Colonic mucosa (tissue), 4 donors: ENCODE results near the gene PFN4. TPM values are rescaled to one million over a fixed set of nuclear protein-coding genes. Genes with fewer than 3 reads are reported as not detected.
"Not testable (repeated sequence)": the region's sequence is repeated elsewhere in the genome, so short reads cannot be mapped to it uniquely, and the experiment has no call there.

ENCODE experiments used
- DNase-seq: peaks from one replicate; pipeline ENCODE4 v3.0.0-alpha.2; 2020
- H3K27ac ChIP-seq: fragments of 200-600 bp; one replicate; pipeline ENCODE4 v1.8.0; 2021
- H3K27me3 ChIP-seq: fragments of 200-600 bp; one replicate; pipeline ENCODE4 v1.8.0; 2021
- H3K36me3 ChIP-seq: fragments of 200-600 bp; one replicate; pipeline ENCODE4 v1.8.0; 2021
- H3K4me1 ChIP-seq: fragments of 200-600 bp; one replicate; pipeline ENCODE4 v1.8.0; 2021; ENCODE audit warnings: mild to moderate bottlenecking
- H3K4me3 ChIP-seq: fragments of 200-600 bp; one replicate; pipeline ENCODE4 v1.8.0; 2021
- H3K9ac ChIP-seq, 2 donors: one replicate each; pipeline ENCODE4 v1.7.0; 2013; ENCODE audit warnings: control low read depth in 2 of 2, low read depth in 2 of 2, low read length in 2 of 2
- H3K9me3 ChIP-seq: fragments of 200-600 bp; one replicate; pipeline ENCODE4 v1.8.0; 2021
- CTCF ChIP-seq: fragments of 200-600 bp; IDR thresholded peaks from one replicate; pipeline ENCODE4 v1.8.0; 2022; ENCODE audit warnings: antibody characterized with exemption, mild to moderate bottlenecking
- intact Hi-C: fragments of 100-400 bp; cut with DNase I; formaldehyde crosslinking; loops from one replicate; pipeline ENCODE4 v1.14.1; 2022
- total RNA-seq, 2 donors: library from RNA; stranded (reverse); fragmentation: NEBNext Ultra II Directional in 1 of 2; extraction: Animal tissue kit (Norgen Biotek cat#: 25700) in 1 of 2; gene quantifications; one replicate each; pipeline ENCODE4 v1.2.1, GENCODE V29; 2021
- donor health status: healthy.
- donor health status: DM: no; HTN: no; CAD: no.
- donor health status: DM: no; HTN: no; CAD: no.

Gene PFN4
- total RNA-seq, 2 donors from 2014 or later = 0.27 TPM; not detected in 1

- no peaks in the 10 kb centered on the region for H3K27me3 ChIP-seq
- no peaks in the 10 kb centered on the region for H3K9me3 ChIP-seq
- no peak overlapping the region for H3K27ac ChIP-seq
- TF ChIP-seq CTCF = no peak
- no peak overlapping the region for H3K9ac ChIP-seq
- no peak for DNase-seq
- H3K36me3 ChIP-seq = no peaks in the 10 kb centered on the region
- intact Hi-C loops = no loop called here
- H3K4me3 ChIP-seq = no peak overlapping the region
- no peaks in the 10 kb centered on the region for H3K4me1 ChIP-seq
Measured at GRCh38 chr2:24152413-24153197, 29.5 kb upstream of the PFN4 start.

- DNase-seq = no peak
- H3K27ac ChIP-seq = no peak overlapping the region
- TF ChIP-seq CTCF = no peak
- no peak overlapping the region for H3K9ac ChIP-seq
- H3K4me1 ChIP-seq = no peaks in the 10 kb centered on the region
- intact Hi-C loops = no loop called here
- no peak overlapping the region for H3K4me3 ChIP-seq
- no peaks in the 10 kb centered on the region for H3K27me3 ChIP-seq
- no peaks in the 10 kb centered on the region for H3K36me3 ChIP-seq
- H3K9me3 ChIP-seq = no peaks in the 10 kb centered on the region
Measured at GRCh38 chr2:24147364-24147763, 24.2 kb upstream of the PFN4 start.

- intact Hi-C loops, H3K27ac ChIP-seq, H3K9ac ChIP-seq, H3K4me1 ChIP-seq, H3K27me3 ChIP-seq, H3K4me3 ChIP-seq, DNase-seq, H3K9me3 ChIP-seq, H3K36me3 ChIP-seq: not testable (repeated sequence)
Measured at GRCh38 chr2:24140305-24140704, 17.2 kb upstream of the PFN4 start.

GRCh38 chr2:24132543-24132942 is 9.4 kb upstream of the PFN4 start:
- Histone ChIP-seq H3K27ac (no peak overlapping the region), H3K4me1 (no peaks in the 10 kb centered on the region), H3K9ac (no peak overlapping the region), H3K9me3 (no peaks in the 10 kb centered on the region), H3K36me3 (no peaks in the 10 kb centered on the region), H3K27me3 (no peaks in the 10 kb centered on the region), H3K4me3 (no peak overlapping the region)
- DNase-seq = no peak
- intact Hi-C loops = no loop called here
- no peak for TF ChIP-seq CTCF

- Histone ChIP-seq H3K9ac (no peak overlapping the region), H3K27ac (no peak overlapping the region), H3K36me3 (no peaks in the 10 kb centered on the region), H3K4me1 (peaks cover 3% of the 10 kb centered on the region), H3K9me3 (no peaks in the 10 kb centered on the region), H3K4me3 (no peak overlapping the region), H3K27me3 (no peaks in the 10 kb centered on the region)
- no peak for DNase-seq
- intact Hi-C loops = no loop called here
- TF ChIP-seq CTCF = no peak
Measured at GRCh38 chr2:24125956-24126355, 2.8 kb upstream of the PFN4 start.

- H3K36me3 ChIP-seq = no peaks in the 10 kb centered on the region
- DNase-seq = peak; percentile 45
- peak overlapping the region; percentile 71 for H3K4me3 ChIP-seq
- TF ChIP-seq CTCF = no peak
- H3K9ac ChIP-seq = peak overlapping the region; percentile 76 to 93
- H3K9me3 ChIP-seq = no peaks in the 10 kb centered on the region
- H3K4me1 ChIP-seq = peaks cover 3% of the 10 kb centered on the region
- peak overlapping the region; percentile 76 for H3K27ac ChIP-seq
- H3K27me3 ChIP-seq = no peaks in the 10 kb centered on the region
- intact Hi-C loops = no loop called here
Measured at GRCh38 chr2:24123922-24124580, 917 bp upstream of the PFN4 start.
